GM19193 (cell line): ENCODE measurements around the gene IQCH.

ENCODE experiments used
- POLR2A ChIP-seq: IDR thresholded peaks from 4 replicates; pipeline ENCODE4 v1.6.1; 2011; ENCODE audit not compliant: insufficient read depth, insufficient read length; ENCODE audit errors: extremely low read depth

The IQCH gene

GRCh38 chr15:67361100-67361499 lies 106.5 kb downstream of the IQCH start:
- no peak for TF ChIP-seq POLR2A

- no peak for TF ChIP-seq POLR2A
Observed at GRCh38 chr15:67365994-67366393, 111.4 kb downstream of the IQCH start.

GRCh38 chr15:67366904-67367303 lies 112.3 kb downstream of the IQCH start:
- no peak for TF ChIP-seq POLR2A

- no peak for TF ChIP-seq POLR2A
Observed at GRCh38 chr15:67369359-67369998, 114.9 kb downstream of the IQCH start.

- no peak for TF ChIP-seq POLR2A
Observed at GRCh38 chr15:67370206-67370954, 115.8 kb downstream of the IQCH start.

- no peak for TF ChIP-seq POLR2A
Observed at GRCh38 chr15:67372543-67372942, 118.0 kb downstream of the IQCH start.

GRCh38 chr15:67372986-67373675 lies 118.5 kb downstream of the IQCH start:
- no peak for TF ChIP-seq POLR2A

GRCh38 chr15:67373971-67374370 lies 119.4 kb downstream of the IQCH start:
- no peak for TF ChIP-seq POLR2A

GRCh38 chr15:67379530-67379929 lies 124.9 kb downstream of the IQCH start:
- no peak for TF ChIP-seq POLR2A

GRCh38 chr15:67380921-67381320 lies 126.3 kb downstream of the IQCH start:
- TF ChIP-seq POLR2A, result no peak

- no peak for TF ChIP-seq POLR2A
Observed at GRCh38 chr15:67381416-67382045, 126.9 kb downstream of the IQCH start.

GRCh38 chr15:67382723-67383122 lies 128.1 kb downstream of the IQCH start:
- no peak for TF ChIP-seq POLR2A

- no peak for TF ChIP-seq POLR2A
Observed at GRCh38 chr15:67383899-67384298, 129.3 kb downstream of the IQCH start.

GRCh38 chr15:67384761-67385160 lies 130.2 kb downstream of the IQCH start:
- TF ChIP-seq POLR2A, result no peak

- no peak for TF ChIP-seq POLR2A
Observed at GRCh38 chr15:67385971-67386370, 131.4 kb downstream of the IQCH start.
